GM21737 (cell line): ENCODE data around the gene SLC28A1.

ENCODE experiments used
- ATAC-seq: cut with Tn5 transposase; IDR thresholded peaks from one replicate; pipeline ENCODE4 v1.9.1; 2021; ENCODE audit warnings: mild to moderate bottlenecking, moderate library complexity; ENCODE audit not compliant: unreplicated experiment

Gene SLC28A1

GRCh38 chr15:84929795-84930603 is 45.5 kb downstream of the SLC28A1 start:
- ATAC-seq = no peak

GRCh38 chr15:84934942-84935729 is 50.7 kb downstream of the SLC28A1 start:
- ATAC-seq = no peak

GRCh38 chr15:84937144-84937543 is 52.7 kb downstream of the SLC28A1 start:
- no peak for ATAC-seq

DNA sequence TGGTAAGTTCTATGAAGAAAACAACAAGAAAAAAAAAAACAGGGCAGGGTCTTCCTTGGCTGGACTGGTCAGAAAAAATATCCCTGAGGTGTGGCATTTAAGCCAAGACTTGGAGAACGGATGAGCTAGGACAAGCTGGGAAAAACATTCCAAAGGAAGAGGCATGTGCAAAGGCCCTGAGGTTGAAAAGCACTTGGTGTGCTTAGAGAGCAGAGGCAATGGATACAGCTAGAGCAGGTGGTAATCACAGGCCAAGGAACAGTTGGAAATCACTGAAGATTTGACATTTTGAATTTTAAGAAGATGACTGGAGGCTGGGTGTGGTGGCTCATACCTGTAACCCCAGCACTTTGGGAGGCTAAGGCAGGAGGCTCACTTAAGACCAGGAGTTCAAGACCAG is 54.3 kb downstream of the SLC28A1 start:
- ATAC-seq = no peak

DNA sequence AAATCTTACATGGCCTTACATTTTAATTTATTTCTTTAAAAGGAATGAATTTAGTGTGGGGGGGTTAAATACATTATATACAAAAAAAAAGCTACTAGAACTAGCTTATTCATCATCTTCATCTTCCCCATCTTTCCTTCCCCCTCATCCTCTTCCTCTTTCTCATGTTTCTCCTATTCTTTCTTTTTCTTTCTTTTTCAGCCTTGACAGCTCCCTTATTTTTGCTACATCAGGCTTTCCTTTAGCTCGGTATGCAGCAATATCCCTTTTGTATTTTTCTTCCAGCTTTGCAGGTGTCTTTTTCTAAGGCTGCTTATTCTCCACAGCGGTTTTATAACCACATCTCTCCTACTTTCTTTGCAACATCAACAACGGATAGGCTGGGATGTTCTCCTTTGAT is 55.9 kb downstream of the SLC28A1 start:
- ATAC-seq = no peak

GRCh38 chr15:84942456-84942855 is 58.0 kb downstream of the SLC28A1 start:
- ATAC-seq = no peak

- no peak for ATAC-seq
Measured at GRCh38 chr15:84944311-84944710, 59.8 kb downstream of the SLC28A1 start.

DNA sequence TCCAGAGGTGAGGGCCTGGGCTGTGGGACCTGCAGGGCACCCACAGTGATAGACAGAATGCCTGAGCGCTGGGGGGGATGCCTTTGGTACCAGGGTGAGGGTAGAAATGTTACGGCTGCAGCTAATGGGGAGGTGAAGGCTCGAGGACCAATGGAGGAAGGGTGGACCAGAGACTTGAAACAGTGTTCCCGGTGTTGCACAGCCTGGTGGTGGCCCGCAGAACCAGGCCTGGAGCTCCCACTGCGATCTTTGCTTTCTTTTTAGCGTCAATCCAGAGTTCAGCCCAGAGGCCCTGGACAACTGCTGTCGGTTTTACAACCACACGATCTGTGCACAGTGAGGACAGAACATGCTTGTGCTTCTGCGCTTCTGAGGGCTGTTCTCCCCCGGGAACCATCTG is 60.4 kb downstream of the SLC28A1 start:
- no peak for ATAC-seq

DNA sequence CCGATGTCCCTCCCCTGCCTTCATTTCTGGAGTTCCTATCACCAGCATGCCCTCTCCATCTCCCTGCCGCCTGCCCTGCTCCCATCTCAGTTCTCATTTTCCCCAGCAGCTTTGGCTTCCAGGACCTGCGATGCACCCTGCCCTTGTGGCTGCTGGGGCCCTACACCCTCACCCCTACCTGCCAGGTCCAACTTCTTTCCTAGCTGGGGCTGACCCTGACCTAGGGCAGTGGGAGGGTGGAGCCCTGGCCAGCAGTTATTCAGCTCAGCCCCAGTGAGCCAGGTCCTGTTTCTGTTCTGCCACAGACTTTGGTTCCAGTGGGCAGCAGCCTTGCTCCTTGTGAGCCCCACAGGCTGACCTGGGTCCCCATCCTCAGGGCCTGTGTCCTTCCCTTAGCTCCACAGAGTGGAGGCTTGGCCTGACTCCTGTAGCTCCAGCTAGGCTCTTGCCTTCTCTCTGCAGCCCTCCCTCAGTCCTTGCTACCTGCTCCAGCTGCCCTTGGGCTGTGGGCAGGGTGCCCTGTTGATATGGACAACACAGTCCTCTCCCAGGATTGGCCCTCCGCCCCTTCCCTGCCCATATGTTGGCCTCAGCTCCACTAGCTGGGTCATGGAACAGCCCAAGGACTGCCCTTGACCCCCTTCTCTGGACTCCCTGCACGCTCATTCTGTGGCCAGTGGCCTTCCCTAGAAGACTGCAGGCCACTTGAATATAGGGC is 62.5 kb downstream of the SLC28A1 start:
- ATAC-seq = no peak

DNA sequence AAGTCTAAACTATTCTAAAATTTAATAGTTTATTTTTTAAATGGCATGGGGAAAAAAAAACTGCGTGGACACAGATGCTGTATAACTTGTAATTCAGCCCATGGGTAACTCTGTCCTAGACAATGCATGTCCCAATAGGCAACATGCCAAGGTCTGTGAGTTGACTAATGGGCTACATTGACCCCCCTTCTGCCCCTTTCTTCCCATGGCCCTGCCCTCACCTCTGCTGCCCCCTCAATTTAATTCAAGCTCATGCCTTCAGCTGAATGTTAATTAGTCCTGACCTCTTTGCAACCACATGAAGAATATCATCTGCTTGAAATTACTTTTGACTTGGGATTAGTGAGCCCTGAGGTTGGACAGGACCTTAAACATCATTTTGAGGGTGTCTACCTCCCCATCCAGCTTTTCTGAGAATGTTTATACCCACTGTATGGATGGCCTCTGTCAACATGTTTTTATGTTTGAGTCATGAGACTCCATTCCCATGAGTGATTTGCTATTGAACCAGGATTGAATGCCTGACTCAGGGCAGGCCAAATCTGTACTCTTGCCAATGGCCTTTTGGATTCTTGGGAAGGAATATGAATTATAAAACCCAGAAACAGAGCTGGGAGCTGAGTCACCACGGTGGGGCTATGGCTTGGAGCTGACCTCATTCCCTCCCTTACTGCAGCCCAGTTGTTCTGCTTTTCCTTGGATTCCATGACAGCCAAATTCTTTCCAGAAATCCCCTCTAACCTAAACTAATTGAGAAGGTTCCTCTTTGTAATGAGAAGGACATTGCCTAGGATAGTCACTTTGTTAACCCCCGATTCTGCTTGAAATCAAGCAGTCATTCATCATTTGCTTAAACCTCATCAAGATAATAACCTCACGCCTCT is 63.7 kb downstream of the SLC28A1 start:
- ATAC-seq = no peak

DNA sequence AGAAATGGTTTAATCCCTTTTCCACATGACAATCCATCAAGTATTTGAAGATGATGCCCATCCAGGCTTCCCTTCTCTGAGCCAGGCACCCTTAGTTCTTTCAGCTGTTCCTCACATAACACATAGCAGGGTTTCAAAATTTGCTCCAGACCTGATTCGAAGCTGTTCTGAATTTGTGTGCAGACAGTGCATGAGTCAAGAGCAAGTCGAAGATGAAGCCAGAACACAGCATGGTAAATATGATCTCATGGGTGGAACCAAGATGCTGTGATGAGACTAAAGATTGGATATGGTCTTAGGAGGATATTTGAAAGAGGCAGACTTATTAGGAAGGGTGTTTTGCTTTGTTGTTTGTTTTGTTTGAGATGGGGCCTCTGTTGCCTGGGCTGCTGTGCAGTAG is 64.6 kb downstream of the SLC28A1 start:
- no peak for ATAC-seq

DNA sequence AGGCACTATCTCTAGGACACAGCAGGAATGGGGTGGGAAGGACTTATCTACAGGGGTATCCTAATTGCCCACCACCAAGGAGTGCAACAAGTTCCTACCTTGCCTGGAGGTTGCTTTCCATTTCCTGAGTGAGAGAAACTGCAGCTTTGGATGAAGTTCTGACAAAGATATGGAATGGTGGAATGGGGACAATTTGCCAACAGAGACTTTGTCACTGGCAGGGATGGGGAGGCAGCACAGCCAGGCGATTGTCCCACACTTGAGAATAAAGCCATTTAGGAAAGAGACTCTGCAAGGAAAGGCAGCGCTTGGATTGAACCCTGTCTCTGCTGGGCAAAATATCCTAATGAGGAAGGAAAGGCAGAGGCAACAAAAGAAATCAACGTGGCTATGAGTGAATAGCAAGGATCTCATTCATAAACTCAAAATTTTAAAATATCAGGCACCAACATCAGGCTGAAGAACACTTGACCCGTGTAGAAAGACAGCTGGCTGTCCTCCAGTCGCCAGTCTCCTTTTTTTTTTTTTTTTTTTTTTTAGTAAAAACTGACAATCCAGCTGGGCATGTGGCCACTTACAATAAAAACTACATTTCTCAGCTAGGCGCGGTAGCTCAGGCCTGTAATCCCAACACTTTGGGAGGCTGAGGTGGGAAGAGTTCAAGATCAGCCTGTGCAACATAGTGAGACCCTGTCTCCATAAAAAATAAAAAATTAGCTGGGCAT is 65.5 kb downstream of the SLC28A1 start:
- no peak for ATAC-seq

DNA sequence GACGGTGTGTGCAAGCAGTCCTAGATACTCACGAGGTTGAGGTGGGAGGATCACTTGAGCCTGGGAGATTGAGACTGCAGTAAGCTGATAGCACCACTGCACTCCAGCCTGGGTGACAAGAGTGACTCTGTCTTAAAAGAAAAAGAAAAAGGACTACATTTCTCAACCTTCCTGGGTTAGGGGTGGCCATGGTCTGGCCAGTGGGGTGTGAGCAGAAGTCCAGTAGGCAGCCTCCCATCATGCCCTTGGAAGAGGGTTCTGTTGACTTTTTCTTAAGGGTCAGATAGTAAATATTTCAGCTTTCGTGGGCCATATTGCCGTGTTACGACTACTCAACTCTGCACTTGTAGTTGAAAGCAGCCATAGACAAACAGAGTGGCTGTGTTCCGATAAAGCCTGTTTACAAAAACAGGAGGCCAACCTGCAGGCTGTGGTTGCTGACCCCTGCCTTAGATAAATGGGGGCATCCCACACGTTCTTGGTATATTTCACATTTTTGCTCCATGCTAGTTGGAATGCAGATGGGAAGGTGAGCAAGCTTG is 66.2 kb downstream of the SLC28A1 start:
- no peak for ATAC-seq

GRCh38 chr15:84951736-84952135 is 67.3 kb downstream of the SLC28A1 start:
- ATAC-seq = no peak

DNA sequence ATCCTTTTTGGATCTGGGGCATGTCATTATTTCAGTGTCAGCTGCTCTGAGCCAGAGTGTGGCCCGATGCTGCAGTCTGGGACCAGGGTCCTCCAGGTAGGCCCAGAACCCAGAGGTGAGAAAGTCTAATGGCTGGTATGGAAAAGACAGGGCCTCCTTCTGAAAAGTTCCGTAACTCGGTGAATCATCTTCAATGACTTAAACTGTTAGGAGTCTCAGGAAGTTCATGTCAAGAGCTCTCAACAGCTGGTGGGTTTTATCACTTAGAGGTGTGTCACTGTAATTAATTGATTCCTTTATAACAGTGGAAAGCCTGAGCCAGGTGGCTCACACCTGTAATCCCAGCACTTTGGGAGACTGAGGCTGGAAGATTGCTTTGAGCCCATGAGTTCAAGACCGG is 68.7 kb downstream of the SLC28A1 start:
- no peak for ATAC-seq

DNA sequence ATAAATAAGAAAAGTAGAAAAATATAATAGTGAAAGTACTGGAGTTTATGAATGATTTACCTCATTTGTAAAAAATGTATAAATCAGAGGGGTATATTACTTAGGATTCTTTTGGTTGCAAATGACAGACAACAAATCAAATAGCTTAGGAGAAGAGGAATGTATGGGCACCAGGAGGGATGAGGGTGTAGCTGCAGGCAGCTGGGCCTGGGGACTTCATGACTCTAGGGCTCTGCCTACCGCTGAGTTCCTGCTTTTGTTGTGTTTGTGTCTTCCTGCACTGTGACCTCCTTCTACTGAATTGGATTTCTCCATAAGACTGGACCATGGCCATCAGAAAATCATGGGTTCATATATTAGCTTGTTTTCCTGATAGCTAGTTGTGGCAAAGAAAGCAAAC is 69.3 kb downstream of the SLC28A1 start:
- no peak for ATAC-seq

- ATAC-seq = no peak
Measured at GRCh38 chr15:84955089-84955848, 70.8 kb downstream of the SLC28A1 start.

DNA sequence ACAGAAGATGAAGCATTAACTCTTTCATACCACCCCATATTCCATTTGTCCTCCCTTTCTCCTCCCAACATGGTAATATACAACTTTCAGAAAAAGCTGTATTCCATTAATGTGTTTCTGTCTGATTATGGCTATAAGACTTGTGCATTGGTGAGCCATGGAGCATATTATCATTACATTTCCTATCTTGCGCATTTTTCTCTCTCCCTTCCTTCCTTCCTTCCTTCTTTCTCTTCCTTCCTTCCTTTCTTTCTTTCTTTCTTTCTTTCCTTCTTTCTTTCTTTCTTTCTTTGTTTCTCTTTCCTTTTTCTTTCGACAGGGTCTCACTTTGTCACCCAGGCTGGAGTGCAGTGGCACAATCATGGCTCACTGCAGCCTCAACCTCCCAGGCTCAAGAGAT is 71.7 kb downstream of the SLC28A1 start:
- ATAC-seq = no peak
